SIG-M5 treated with dmso at 0.1 percent for 504 hours (cell line): ENCODE results near the gene MORN1.

Source experiments
- DNase-seq: peaks from one replicate; lab custom pipeline; 2025; ENCODE audit not compliant: unreplicated experiment; lab: John Stamatoyannopoulos, UW

The MORN1 gene

DNA sequence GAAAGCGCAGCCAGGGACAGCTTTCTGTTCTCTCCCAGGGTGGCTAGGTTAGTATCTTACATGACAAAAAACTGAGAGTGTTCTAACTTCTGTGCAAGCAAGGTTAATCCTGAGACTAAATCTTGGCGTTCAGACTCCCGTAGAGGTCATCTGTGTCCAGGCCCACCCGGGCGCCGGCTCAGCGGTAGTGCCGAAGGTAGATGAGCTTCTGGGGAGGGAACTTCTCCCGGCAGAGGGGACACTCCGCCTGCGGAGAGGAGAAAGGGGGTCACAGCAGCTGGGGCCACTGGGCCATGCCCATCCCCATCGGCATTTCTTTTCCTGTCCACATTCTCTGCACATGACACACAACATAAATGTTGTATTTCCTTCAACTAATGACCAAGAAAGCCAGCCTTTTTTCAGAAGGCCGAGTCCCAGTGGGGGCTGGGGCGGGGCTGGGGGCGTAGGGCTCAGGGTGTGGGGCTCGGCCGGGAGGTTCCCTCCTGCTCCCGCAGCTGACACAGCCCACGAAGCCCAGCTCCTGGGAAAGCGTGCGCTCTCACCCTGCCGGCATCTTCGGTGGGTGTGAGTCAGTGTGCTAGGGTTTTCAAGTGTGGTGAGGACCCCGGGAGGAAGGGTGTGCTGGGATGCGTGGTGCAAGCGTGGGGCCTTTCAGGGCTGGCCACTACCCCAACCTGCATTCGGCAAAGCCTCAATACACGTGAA, 14.4 kb upstream of the MORN1 start:
- no peak for DNase-seq

DNA sequence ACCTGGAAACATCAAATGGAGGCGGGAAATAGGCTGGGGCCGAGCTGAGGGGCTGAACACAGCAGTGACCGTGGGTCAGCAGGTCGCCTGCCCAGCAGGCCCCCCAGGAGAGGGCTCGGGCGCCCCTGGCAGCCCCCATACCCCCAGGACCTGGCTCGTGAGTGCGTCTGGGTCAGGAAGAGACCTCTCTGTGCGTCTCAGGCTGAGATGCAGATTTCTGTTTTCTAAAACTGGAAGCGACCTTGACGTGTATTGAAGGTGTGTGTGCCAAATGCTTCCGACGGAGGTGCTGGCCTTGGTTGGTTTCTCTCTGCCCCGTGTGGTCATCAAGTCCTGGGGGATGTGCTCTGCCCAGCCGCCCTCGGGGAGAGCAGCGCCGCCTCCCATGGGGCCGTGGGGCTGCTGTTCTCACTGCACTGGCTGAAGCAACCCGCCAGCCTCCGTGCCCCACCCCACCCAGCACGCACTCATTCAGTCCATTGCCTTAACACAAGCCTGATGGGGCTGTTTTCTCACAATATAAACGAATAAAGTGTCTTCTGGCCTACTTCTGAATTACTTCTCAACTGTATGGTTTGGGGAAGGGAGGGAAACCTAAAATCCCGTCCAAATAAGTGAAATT, 13.6 kb upstream of the MORN1 start:
- DNase-seq: no peak

DNA sequence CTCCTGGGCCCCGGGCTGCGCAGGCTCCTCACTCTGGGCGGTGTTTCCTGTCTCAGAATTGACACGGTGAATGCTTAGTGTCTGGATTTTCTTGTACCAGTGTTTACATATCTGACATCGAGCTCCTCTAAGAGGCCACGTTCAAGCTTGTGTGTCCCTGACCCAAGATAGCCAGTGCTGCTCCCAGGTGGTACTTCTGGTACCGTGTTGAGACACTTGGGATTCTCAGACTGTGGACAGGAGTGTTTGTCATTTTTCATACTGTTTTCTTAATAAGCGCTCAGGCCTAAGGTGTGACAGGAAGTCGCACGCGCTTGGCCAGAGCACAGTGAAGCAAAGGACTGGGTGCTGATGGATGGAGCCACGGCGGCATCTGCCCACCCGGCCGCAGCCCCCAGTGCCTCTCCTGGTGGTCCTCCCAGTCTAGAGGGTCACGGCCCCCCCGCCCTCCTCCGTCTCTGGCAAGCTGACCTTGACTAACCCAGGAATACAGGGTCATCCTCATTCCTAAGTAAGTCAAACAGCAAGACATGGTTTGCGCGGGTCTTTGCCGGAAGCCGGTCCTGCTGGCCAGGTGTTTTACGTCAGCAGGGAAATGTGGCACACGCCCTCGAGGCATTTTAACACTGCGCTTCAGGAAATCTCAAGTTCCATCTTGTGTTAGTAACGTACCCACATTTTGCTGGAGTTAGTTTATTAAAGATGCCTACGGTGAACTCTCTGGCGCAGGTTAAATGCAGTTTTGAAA, 13.0 kb upstream of the MORN1 start:
- DNase-seq: no peak

DNA sequence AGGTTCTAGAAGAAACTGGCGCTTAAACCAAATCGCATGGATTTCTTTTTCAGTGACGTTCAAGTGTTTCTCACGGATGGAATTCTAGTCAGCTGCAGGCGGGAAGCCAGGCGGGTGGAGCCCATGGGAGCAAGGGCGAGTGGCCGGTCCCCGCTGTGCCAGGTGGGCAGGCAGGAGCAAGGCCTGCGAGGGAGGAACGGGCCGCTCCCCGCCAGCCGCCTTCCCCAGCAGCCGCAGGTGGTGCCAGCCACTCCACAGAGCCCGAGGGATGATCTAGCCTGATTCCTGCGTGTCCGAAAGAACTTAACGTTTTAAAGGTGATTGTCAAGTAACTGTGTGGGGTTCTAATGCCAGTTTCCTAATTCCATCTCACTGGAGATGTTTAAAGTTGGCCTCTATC, 11.9 kb upstream of the MORN1 start:
- no peak for DNase-seq

DNA sequence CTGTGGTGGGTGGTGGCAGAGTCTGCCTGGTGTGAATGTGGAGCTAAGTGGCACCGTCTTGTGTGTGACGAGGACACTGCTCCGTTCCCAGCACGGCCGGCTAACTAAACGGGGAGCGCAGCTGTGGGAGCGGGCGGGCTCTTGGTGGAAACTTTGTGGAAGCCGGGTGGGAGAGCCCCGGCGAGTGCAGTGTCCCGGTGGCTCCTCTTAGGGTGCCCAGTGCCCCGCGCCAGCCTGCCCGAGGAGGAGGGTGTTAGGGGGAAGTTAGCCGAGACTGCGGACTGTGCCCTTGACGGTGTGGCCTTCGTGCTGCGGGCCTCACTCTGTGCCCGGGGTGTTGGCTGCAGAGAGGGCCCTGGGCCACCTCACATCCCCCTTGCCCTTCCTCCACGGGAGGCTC, 11.1 kb upstream of the MORN1 start:
- DNase-seq: no peak

DNA sequence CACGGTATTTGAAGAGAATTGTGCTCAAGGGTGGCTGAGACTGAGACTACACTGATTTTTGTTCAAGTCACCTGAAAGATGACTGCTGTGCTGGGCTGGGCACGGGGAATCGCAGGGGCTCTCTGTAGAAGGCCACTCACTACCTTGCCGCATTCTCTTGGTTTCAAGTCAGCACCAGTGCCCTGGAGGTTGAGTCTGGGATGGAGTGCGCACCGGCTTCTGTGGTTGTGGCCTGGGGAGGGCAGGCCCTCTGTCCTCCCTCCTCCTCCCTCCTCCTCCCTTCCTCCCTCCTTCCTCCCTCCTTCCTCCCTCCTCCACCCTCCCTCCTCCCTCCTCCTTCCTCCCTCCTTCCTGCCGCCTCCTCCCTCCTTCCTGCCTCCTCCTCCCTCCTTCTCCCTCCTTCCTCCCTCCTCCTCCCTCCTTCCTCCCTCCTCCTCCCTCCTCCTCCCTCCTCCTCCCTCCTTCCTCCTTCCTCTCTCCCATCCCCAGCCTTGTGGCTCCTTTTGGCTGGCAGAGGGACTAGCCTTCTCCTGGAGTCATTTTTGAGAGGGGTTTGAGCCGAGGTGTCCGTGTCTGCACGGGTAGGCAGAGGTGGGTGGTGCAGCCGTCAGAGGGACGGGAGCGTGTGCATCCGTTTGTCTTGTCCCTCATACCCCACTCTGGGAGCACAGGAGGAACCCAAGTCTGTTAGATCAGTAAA, 9.7 kb upstream of the MORN1 start:
- DNase-seq: no peak

GRCh38 chr1:2400576-2400909, 9.2 kb upstream of the MORN1 start:
- no peak for DNase-seq

DNA sequence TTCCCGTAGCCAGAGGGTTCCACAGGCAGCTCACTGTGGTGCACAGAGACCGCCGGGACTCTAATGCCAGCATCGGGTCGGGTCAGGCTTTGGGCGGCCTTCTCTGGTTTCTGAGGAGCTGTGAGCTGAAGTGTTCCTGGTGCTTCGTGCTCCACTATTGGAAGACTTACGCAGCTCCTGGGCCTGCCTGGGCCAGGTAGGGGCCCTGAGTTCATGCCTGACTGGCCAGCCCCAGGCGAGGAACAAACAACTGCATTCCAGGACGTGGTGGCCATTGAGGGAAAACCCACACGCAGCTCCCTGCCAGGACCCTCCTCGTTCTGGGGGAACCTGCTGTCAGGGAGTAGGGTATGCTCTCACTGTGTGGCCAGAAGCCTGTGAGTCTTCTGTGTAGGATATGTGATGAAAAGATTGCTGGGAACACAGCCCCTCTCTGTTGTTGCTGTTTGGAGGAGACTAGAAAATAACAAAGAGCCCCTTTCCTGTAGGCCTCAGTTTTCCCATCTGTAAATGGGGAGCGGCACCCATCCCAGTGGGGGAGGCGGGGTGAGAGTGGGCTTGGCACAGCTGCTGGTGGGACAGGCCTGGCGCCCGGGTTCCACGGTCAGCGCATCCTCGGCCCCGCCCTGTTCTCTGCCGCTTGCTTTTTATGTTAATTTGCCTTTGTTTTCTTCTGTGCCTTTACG, 8.7 kb upstream of the MORN1 start:
- DNase-seq: no peak

- no peak for DNase-seq
Measured at GRCh38 chr1:2398871-2399270, 7.5 kb upstream of the MORN1 start.

- no peak for DNase-seq
Measured at GRCh38 chr1:2397007-2397679, 5.8 kb upstream of the MORN1 start.

DNA sequence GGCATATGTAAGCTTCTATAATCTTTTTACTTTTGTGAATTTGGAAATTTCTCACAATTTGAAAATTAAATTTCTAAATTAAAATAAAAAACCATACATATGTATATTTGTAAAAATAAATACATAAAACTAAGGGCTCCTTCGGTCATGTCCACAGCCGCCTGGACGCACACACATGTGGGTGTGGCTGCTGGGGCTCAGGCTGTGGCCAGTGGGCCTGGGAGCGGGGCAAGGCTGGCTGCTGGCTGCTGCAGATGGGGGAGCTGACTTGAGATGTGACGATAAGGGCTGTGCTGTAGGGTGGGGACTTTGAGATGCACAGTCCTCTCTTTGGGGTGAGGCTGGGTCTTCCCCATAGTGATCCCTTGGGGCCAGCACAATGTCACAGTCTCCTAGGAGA, 5.1 kb upstream of the MORN1 start:
- no peak for DNase-seq

DNA sequence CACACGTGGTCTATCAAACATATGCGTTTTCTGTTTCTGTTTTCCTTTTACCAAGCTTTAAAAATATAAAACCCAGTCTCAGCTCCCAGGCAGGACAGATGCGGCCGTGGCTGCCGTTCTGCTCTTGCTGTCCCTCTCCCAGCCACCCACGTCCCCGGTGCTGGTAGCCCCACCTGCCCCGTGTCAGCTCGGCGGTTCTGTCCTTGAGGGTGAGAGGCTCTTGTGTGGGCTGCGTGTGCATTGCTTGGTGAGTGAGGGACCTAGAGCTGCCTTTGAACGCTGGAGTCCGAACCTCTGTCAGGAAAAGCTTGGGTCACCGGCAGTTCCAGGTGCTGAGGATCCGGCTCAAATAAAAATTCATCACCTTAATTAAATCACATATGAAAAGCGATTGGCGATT, 4.7 kb upstream of the MORN1 start:
- DNase-seq: no peak

- DNase-seq: no peak
Measured at GRCh38 chr1:2395245-2395644, 3.9 kb upstream of the MORN1 start.

DNA sequence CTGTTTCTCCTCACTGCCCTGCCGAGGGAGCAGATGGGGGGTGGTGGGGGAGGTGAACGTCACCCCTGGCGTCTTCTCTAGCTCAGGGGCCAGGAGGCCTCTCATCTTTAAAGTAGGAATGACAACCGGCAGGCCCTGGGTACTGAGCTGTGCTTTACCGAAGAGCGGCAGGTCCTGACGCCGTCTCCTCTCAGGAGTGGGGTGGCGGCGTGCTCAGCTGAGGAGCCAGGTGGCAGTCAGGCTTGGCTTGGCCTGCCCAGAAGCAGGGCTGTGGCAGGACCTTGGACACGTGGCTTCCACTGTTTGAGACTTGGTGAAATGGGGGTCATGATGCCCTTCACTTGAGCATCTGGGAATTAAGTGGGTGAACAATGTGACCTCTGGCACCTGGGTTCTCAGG, 3.4 kb upstream of the MORN1 start:
- DNase-seq: no peak

DNA sequence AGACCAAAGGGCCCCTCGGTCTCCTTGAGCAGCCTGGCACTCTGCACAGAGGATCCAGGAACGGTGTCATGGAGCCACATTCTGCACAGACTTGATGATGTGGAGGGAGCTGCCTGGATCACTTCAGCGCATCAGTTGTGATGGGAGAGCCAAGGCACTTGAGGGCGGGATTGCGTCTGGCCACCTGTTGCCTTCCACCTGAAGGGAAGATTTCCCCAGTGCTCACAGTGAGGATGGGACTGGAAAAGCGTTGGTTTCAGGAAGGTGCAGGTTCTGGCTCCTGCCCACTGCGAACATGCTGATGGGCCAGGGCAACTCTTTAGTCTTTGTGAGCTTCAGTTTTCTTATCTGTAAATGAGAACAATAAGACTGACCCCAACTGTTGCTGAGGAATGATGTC, 2.9 kb upstream of the MORN1 start:
- no peak for DNase-seq

GRCh38 chr1:2393471-2393877, 2.1 kb upstream of the MORN1 start:
- no peak for DNase-seq

- no peak for DNase-seq
Measured at GRCh38 chr1:2392686-2393085, 1.3 kb upstream of the MORN1 start.

DNA sequence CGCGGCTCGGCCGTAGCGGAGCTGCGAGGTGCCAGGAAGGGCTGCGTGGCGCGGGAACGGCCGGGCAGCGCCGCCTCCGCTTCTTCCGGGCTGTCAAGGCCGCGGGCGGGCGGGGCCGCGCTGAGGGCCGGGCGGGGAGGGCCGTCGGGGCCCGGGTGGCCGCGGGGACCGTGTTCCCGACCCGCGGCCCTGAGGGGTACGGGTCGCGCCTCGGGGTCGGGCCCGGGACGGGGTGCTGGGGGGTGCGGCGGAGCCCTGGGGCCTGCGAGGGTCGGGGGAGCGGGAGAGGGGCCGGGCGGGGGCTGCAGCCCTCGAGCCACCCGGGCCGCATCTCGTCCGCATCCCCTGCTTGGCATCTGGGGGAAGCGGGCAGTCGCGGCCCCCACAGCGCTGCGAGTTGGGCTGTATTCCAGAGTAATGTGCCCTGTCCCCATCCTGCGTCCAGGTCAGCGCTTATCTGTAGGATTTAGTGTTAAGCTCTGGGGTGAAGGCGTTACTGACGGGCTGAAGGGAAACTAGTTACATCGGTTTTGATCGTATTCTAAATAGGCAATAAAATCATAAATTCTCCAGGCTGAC, 666 bp upstream of the MORN1 start:
- no peak for DNase-seq

DNA sequence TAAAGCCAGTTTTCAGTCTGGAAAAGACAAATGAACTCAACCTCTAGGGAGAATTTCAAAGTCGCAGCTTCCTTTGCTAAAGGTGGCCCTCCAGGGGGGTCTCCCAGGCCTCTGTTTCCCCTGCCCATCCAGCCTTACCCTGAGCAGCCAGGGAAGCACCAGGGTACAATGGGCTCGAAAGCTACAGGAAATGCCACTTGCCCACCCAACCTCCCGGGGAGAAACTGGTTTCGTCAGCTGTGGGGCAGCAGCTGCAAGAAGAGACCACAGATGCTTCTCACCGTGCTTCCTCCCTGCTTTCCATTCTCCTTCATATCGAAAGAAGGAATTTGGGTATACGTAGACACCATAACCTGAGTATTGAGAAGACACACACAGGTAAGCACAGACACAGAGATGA, 1.7 kb downstream of the MORN1 start:
- DNase-seq: no peak
